Measurements from ENCODE around the gene APOM.

APOM gene

GRCh38 chr6:31633447-31633846 lies 22.2 kb upstream of the APOM start:
- Histone ChIP-seq H4K20me1 (ENCODE audit: control insufficient read depth, insufficient read depth, low read depth, low read length) (peaks cover 4% of the 10 kb centered on the region; the same call in 1 of the 2 replicates), H3K4me1 (ENCODE audit: control insufficient read depth, low read length) (no peaks in the 10 kb centered on the region), H3K79me2 (ENCODE audit: control insufficient read depth, low read length) (peaks cover 26% of the 10 kb centered on the region), H3K36me3 (ENCODE audit: control insufficient read depth, low read length) (peaks cover 97% of the 10 kb centered on the region), H3K9me3 (ENCODE audit: control insufficient read depth, insufficient read depth, low read length) (no peaks in the 10 kb centered on the region), H3K4me2 (ENCODE audit: low read length) (no peak overlapping the region), H3K9me2 (replicated peaks; ENCODE audit: control insufficient read depth, low read length) (no peaks in the 10 kb centered on the region), H3K4me3 (ENCODE audit: low read length) (no peak overlapping the region), H3K27ac (ENCODE audit: low read depth, low read length) (no peak overlapping the region), H3K27me3 (ENCODE audit: control insufficient read depth, low read length) (no peaks in the 10 kb centered on the region), H3F3A (ENCODE audit: control insufficient read depth, insufficient read depth) (peaks cover 42% of the 10 kb centered on the region)
- TF ChIP-seq CTCF (IDR thresholded peaks at IDR 0.05; ENCODE audit: low read depth, low read length, poor library complexity, severe bottlenecking) (no peak), EZH2phosphoT487 (IDR thresholded peaks at IDR 0.05; ENCODE audit: borderline replicate concordance, low read length) (no peak)

GRCh38 chr6:31634131-31634530 lies 21.6 kb upstream of the APOM start:
- H4K20me1 ChIP-seq (ENCODE audit: control insufficient read depth, insufficient read depth, low read depth, low read length): peaks cover 4% of the 10 kb centered on the region; the same call in 1 of the 2 replicates
- H3K79me2 ChIP-seq (ENCODE audit: control insufficient read depth, low read length): peaks cover 20% of the 10 kb centered on the region
- H3K9me3 ChIP-seq (ENCODE audit: control insufficient read depth, insufficient read depth, low read length): no peaks in the 10 kb centered on the region
- no peaks in the 10 kb centered on the region for H3K4me1 ChIP-seq (ENCODE audit: control insufficient read depth, low read length)
- H3F3A ChIP-seq (ENCODE audit: control insufficient read depth, insufficient read depth): peaks cover 48% of the 10 kb centered on the region
- no peak overlapping the region for H3K4me2 ChIP-seq (ENCODE audit: low read length)
- H3K27me3 ChIP-seq (ENCODE audit: control insufficient read depth, low read length): no peaks in the 10 kb centered on the region
- TF ChIP-seq EZH2phosphoT487 (IDR thresholded peaks at IDR 0.05; ENCODE audit: borderline replicate concordance, low read length) (no peak), CTCF (IDR thresholded peaks at IDR 0.05; ENCODE audit: low read depth, low read length, poor library complexity, severe bottlenecking) (no peak)
- peaks cover 97% of the 10 kb centered on the region for H3K36me3 ChIP-seq (ENCODE audit: control insufficient read depth, low read length)
- no peaks in the 10 kb centered on the region for H3K9me2 ChIP-seq (replicated peaks; ENCODE audit: control insufficient read depth, low read length)
- no peak overlapping the region for H3K27ac ChIP-seq (ENCODE audit: low read depth, low read length)
- no peak overlapping the region for H3K4me3 ChIP-seq (ENCODE audit: low read length)

GRCh38 chr6:31634969-31635575 lies 20.6 kb upstream of the APOM start:
- H3F3A ChIP-seq (ENCODE audit: control insufficient read depth, insufficient read depth): peaks cover 56% of the 10 kb centered on the region
- H3K36me3 ChIP-seq (ENCODE audit: control insufficient read depth, low read length): peaks cover 97% of the 10 kb centered on the region
- H3K27ac ChIP-seq (ENCODE audit: low read depth, low read length): no peak overlapping the region

More at GRCh38 chr6:31634969-31635575, 20.6 kb upstream of the APOM start:
- H3K9me2 ChIP-seq (replicated peaks; ENCODE audit: control insufficient read depth, low read length): no peaks in the 10 kb centered on the region
- H4K20me1 ChIP-seq (ENCODE audit: control insufficient read depth, insufficient read depth, low read depth, low read length): peaks cover 4% of the 10 kb centered on the region; the same call in 1 of the 2 replicates
- no peaks in the 10 kb centered on the region for H3K27me3 ChIP-seq (ENCODE audit: control insufficient read depth, low read length)
- no peaks in the 10 kb centered on the region for H3K4me1 ChIP-seq (ENCODE audit: control insufficient read depth, low read length)
- no peak for TF ChIP-seq EZH2phosphoT487 (IDR thresholded peaks at IDR 0.05; ENCODE audit: borderline replicate concordance, low read length)
- peaks cover 19% of the 10 kb centered on the region for H3K79me2 ChIP-seq (ENCODE audit: control insufficient read depth, low read length)
- H3K9me3 ChIP-seq (ENCODE audit: control insufficient read depth, insufficient read depth, low read length): no peaks in the 10 kb centered on the region
- H3K4me3 ChIP-seq (ENCODE audit: low read length): no peak overlapping the region
- H3K4me2 ChIP-seq (ENCODE audit: low read length): no peak overlapping the region

Data from DOHH2 (cell line).